ENCODE results near the gene OR2A14. TPM values are rescaled to one million over a fixed set of nuclear protein-coding genes. Genes with fewer than 3 reads are reported as not detected.
"Not testable (repeated sequence)": the region's sequence is repeated elsewhere in the genome, so short reads cannot be mapped to it uniquely, and the experiment has no call there.

OR2A14 gene
- total RNA-seq, 1 donor from 2014 or later, result not detected

GRCh38 chr7:144110272-144110671, 12.7 kb upstream of the OR2A14 start:
- H3K4me3 ChIP-seq (ENCODE audit: low read depth, low read length), result no peak overlapping the region
- H3K27me3 ChIP-seq (ENCODE audit: control insufficient read depth, insufficient read depth, low read length), result no peaks in the 10 kb centered on the region
- TF ChIP-seq CTCF (IDR thresholded peaks at IDR 0.05; ENCODE audit: insufficient read depth, low read length, poor library complexity, severe bottlenecking), result no peak
- no peaks in the 10 kb centered on the region for H3K36me3 ChIP-seq (ENCODE audit: control insufficient read depth, insufficient read depth, low read length)
- DNase-seq (ENCODE audit: low read depth), result no peak

GRCh38 chr7:144113651-144114050, 9.3 kb upstream of the OR2A14 start:
- DNase-seq (ENCODE audit: low read depth), result no peak
- no peak for TF ChIP-seq CTCF (IDR thresholded peaks at IDR 0.05; ENCODE audit: insufficient read depth, low read length, poor library complexity, severe bottlenecking)
- no peak overlapping the region for H3K4me3 ChIP-seq (ENCODE audit: low read depth, low read length)
- no peaks in the 10 kb centered on the region for H3K27me3 ChIP-seq (ENCODE audit: control insufficient read depth, insufficient read depth, low read length)
- no peaks in the 10 kb centered on the region for H3K36me3 ChIP-seq (ENCODE audit: control insufficient read depth, insufficient read depth, low read length)

GRCh38 chr7:144118341-144118740, 4.6 kb upstream of the OR2A14 start:
- Histone ChIP-seq H3K4me3 (ENCODE audit: low read depth, low read length) (no peak overlapping the region), H3K27me3 (ENCODE audit: control insufficient read depth, insufficient read depth, low read length) (no peaks in the 10 kb centered on the region)
- no peak for TF ChIP-seq CTCF (IDR thresholded peaks at IDR 0.05; ENCODE audit: insufficient read depth, low read length, poor library complexity, severe bottlenecking)

GRCh38 chr7:144127714-144128334, 4.8 kb downstream of the OR2A14 start:
- no peaks in the 10 kb centered on the region for H3K36me3 ChIP-seq (ENCODE audit: control insufficient read depth, insufficient read depth, low read length)

More at GRCh38 chr7:144118341-144118740, 4.6 kb upstream of the OR2A14 start:
- no peaks in the 10 kb centered on the region for H3K36me3 ChIP-seq (ENCODE audit: control insufficient read depth, insufficient read depth, low read length)
- no peak for DNase-seq (ENCODE audit: low read depth)

GRCh38 chr7:144129601-144130000, 6.6 kb downstream of the OR2A14 start:
- H3K4me3 ChIP-seq (ENCODE audit: low read depth, low read length); H3K27me3 ChIP-seq (ENCODE audit: control insufficient read depth, insufficient read depth, low read length); DNase-seq (ENCODE audit: low read depth); H3K36me3 ChIP-seq (ENCODE audit: control insufficient read depth, insufficient read depth, low read length): not testable (repeated sequence)

More at GRCh38 chr7:144127714-144128334, 4.8 kb downstream of the OR2A14 start:
- DNase-seq (ENCODE audit: low read depth), result peak; percentile 55
- Histone ChIP-seq H3K27me3 (ENCODE audit: control insufficient read depth, insufficient read depth, low read length) (no peaks in the 10 kb centered on the region), H3K4me3 (ENCODE audit: low read depth, low read length) (no peak overlapping the region)
- TF ChIP-seq CTCF (IDR thresholded peaks at IDR 0.05; ENCODE audit: insufficient read depth, low read length, poor library complexity, severe bottlenecking), result peak; percentile 95

GRCh38 chr7:144130730-144131129, 7.8 kb downstream of the OR2A14 start:
- no peaks in the 10 kb centered on the region for H3K36me3 ChIP-seq (ENCODE audit: control insufficient read depth, insufficient read depth, low read length)
- TF ChIP-seq CTCF (IDR thresholded peaks at IDR 0.05; ENCODE audit: insufficient read depth, low read length, poor library complexity, severe bottlenecking), result no peak
- H3K27me3 ChIP-seq (ENCODE audit: control insufficient read depth, insufficient read depth, low read length), result no peaks in the 10 kb centered on the region
- no peak overlapping the region for H3K4me3 ChIP-seq (ENCODE audit: low read depth, low read length)
- no peak for DNase-seq (ENCODE audit: low read depth)
